Measurements from ENCODE around the gene C22orf15. TPM values are rescaled to one million over a fixed set of nuclear protein-coding genes. Genes with fewer than 3 reads are reported as not detected.

C22orf15 gene
- total and polyA plus RNA-seq, 4 donors, result 0.03 to 0.17 (median 0.12) TPM

GRCh38 chr22:23715806-23716375 lies 46.9 kb upstream of the C22orf15 start (continued):
- TF ChIP-seq NR2F2 (IDR thresholded peaks at IDR 0.05), result no peak
- TF ChIP-seq, protein P1, sequence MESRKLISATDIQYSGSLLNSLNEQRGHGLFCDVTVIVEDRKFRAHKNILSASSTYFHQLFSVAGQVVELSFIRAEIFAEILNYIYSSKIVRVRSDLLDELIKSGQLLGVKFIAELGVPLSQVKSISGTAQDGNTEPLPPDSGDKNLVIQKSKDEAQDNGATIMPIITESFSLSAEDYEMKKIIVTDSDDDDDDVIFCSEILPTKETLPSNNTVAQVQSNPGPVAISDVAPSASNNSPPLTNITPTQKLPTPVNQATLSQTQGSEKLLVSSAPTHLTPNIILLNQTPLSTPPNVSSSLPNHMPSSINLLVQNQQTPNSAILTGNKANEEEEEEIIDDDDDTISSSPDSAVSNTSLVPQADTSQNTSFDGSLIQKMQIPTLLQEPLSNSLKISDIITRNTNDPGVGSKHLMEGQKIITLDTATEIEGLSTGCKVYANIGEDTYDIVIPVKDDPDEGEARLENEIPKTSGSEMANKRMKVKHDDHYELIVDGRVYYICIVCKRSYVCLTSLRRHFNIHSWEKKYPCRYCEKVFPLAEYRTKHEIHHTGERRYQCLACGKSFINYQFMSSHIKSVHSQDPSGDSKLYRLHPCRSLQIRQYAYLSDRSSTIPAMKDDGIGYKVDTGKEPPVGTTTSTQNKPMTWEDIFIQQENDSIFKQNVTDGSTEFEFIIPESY (IDR thresholded peaks at IDR 0.05), result no peak

GRCh38 chr22:23716811-23717801 lies 45.7 kb upstream of the C22orf15 start:
- Histone ChIP-seq H3K9me3 (ENCODE audit: control insufficient read depth in 4 of 4, low read length in 3 of 4) (no peaks in the 10 kb centered on the region), H3K4me3 (ENCODE audit: low read depth in 1 of 3, low read length in 3 of 3) (peak overlapping the region; percentile 62 to 88 (median 73)), H3K27ac (ENCODE audit: low read depth in 1 of 2, low read length in 2 of 2) (peak overlapping the region; percentile 8 to 60), H3K27me3 (ENCODE audit: control insufficient read depth in 4 of 4, insufficient read depth in 4 of 4, low read length in 3 of 4) (no peaks in the 10 kb centered on the region), H3K36me3 (ENCODE audit: control insufficient read depth in 4 of 4, insufficient read depth in 3 of 4, low read depth in 1 of 4, low read length in 3 of 4) (peaks cover 2 to 6% (median 3%) of the 10 kb centered on the region in 4 donors), H3K4me1 (ENCODE audit: control insufficient read depth in 4 of 4, insufficient read depth in 4 of 4, low read length in 3 of 4) (peaks cover 0 to 7% (median 3%) of the 10 kb centered on the region in 4 donors), H3K9ac (ENCODE audit: low read depth in 1 of 2, low read length in 2 of 2) (peak overlapping the region in 1 of 2 donors; percentile 1)
- WGBS, result 7% methylated on average over 84 of the region's 84 CpGs
- DNase-seq (ENCODE audit: low spot score), result peak; percentile 88
- TF ChIP-seq YY1 (IDR thresholded peaks at IDR 0.05) (peak; percentile 100), NR2F2 (IDR thresholded peaks at IDR 0.05) (no peak), SP1 (IDR thresholded peaks at IDR 0.05) (peak; percentile 22), RAD21 (IDR thresholded peaks at IDR 0.05) (peak in 1 of 2 donors; percentile 27), EGR1 (IDR thresholded peaks at IDR 0.05; ENCODE audit: low read depth in 2 of 2) (no peak), MAX (IDR thresholded peaks at IDR 0.05) (no peak)

- H3K9ac ChIP-seq (ENCODE audit: low read depth in 1 of 2, low read length in 2 of 2), result no peak overlapping the region
- TF ChIP-seq MAX (IDR thresholded peaks at IDR 0.05) (no peak), HNF4A (conservative IDR thresholded peaks at IDR 0.05) (no peak), ATF3 (IDR thresholded peaks at IDR 0.05) (no peak), RAD21 (IDR thresholded peaks at IDR 0.05) (no peak), SP1 (IDR thresholded peaks at IDR 0.05) (no peak), NR2F2 (IDR thresholded peaks at IDR 0.05) (no peak), REST (IDR thresholded peaks at IDR 0.05) (no peak), YY1 (IDR thresholded peaks at IDR 0.05) (no peak), EGR1 (IDR thresholded peaks at IDR 0.05; ENCODE audit: low read depth in 2 of 2) (no peak), RXRA (IDR thresholded peaks at IDR 0.05) (no peak), FOXA2 (IDR thresholded peaks at IDR 0.05) (no peak), GABPA (IDR thresholded peaks at IDR 0.05 in 1 of 2, conservative IDR thresholded peaks at IDR 0.05 in 1 of 2) (no peak), FOXA1 (IDR thresholded peaks at IDR 0.05) (no peak)
- TF ChIP-seq, protein P2, sequence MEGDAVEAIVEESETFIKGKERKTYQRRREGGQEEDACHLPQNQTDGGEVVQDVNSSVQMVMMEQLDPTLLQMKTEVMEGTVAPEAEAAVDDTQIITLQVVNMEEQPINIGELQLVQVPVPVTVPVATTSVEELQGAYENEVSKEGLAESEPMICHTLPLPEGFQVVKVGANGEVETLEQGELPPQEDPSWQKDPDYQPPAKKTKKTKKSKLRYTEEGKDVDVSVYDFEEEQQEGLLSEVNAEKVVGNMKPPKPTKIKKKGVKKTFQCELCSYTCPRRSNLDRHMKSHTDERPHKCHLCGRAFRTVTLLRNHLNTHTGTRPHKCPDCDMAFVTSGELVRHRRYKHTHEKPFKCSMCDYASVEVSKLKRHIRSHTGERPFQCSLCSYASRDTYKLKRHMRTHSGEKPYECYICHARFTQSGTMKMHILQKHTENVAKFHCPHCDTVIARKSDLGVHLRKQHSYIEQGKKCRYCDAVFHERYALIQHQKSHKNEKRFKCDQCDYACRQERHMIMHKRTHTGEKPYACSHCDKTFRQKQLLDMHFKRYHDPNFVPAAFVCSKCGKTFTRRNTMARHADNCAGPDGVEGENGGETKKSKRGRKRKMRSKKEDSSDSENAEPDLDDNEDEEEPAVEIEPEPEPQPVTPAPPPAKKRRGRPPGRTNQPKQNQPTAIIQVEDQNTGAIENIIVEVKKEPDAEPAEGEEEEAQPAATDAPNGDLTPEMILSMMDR (IDR thresholded peaks at IDR 0.05; ENCODE audit: low read depth, low read length, missing input control), result no peak
Measured at GRCh38 chr22:23718371-23719165, 44.2 kb upstream of the C22orf15 start.

More at GRCh38 chr22:23718371-23719165, 44.2 kb upstream of the C22orf15 start:
- Histone ChIP-seq H3K4me1 (ENCODE audit: control insufficient read depth in 4 of 4, insufficient read depth in 4 of 4, low read length in 3 of 4) (peaks cover 0 to 7% (median 3%) of the 10 kb centered on the region in 4 donors), H3K4me3 (ENCODE audit: low read depth in 1 of 3, low read length in 3 of 3) (no peak overlapping the region), H3K9me3 (ENCODE audit: control insufficient read depth in 4 of 4, low read length in 3 of 4) (no peaks in the 10 kb centered on the region), H3K27me3 (ENCODE audit: control insufficient read depth in 4 of 4, insufficient read depth in 4 of 4, low read length in 3 of 4) (no peaks in the 10 kb centered on the region), H3K36me3 (ENCODE audit: control insufficient read depth in 4 of 4, insufficient read depth in 3 of 4, low read depth in 1 of 4, low read length in 3 of 4) (peaks cover 0 to 6% (median 2%) of the 10 kb centered on the region in 4 donors), H3K27ac (ENCODE audit: low read depth in 1 of 2, low read length in 2 of 2) (no peak overlapping the region)
- WGBS, result 87% methylated on average over 17 of the region's 17 CpGs
- no peak for DNase-seq (ENCODE audit: low spot score)
